Keratinocyte (primary cell): ENCODE data around the gene SMCO4. TPM values are rescaled to one million over a fixed set of nuclear protein-coding genes. Genes with fewer than 3 reads are reported as not detected.

Source experiments
- DNase-seq: peaks from one replicate; pipeline ENCODE4 v3.0.0-alpha.2; 2011; ENCODE audit warnings: low read depth, missing footprints, low spot score
- FAIRE-seq: peaks from 2 replicates; lab custom pipeline; 2011; peaks lifted over from hg19 to GRCh38; lab: Jason Lieb, UNC
- H2AFZ ChIP-seq: 2 replicates; pipeline ENCODE4 v1.6.0; 2012; ENCODE audit warnings: low read length, control low read depth, inconsistent platforms; ENCODE audit not compliant: control insufficient read depth
- H3K27ac ChIP-seq: 2 replicates; pipeline ENCODE4 v1.5.1; 2011; ENCODE audit warnings: low read length; ENCODE audit not compliant: control insufficient read depth, insufficient read depth
- H3K27me3 ChIP-seq: 3 replicates; pipeline ENCODE4 v1.6.0; 2011; ENCODE audit warnings: low read length; ENCODE audit not compliant: control insufficient read depth, insufficient read depth; ENCODE audit errors: extremely low read depth
- H3K36me3 ChIP-seq, 2 experiments: 2 replicates in 1 of 2; 3 replicates in 1 of 2; pipeline ENCODE4 v1.5.1; 2011; ENCODE audit warnings: low read length in 2 of 2, mild to moderate bottlenecking in 1 of 2; ENCODE audit not compliant: control insufficient read depth in 2 of 2, insufficient read depth in 2 of 2; ENCODE audit errors: extremely low read depth in 1 of 2
- H3K4me1 ChIP-seq: 3 replicates; pipeline ENCODE4 v1.5.1; 2011; ENCODE audit warnings: low read length; ENCODE audit not compliant: control insufficient read depth, insufficient read depth; ENCODE audit errors: extremely low read depth
- H3K4me2 ChIP-seq: 3 replicates; pipeline ENCODE4 v1.6.0; 2011; ENCODE audit warnings: low read depth, low read length; ENCODE audit not compliant: control insufficient read depth, insufficient read depth; ENCODE audit errors: extremely low read depth
- H3K4me3 ChIP-seq, 3 experiments: fragments of 200-600 bp in 1 of 3; sonication (generic) in 1 of 3; 2 replicates in 2 of 3; 3 replicates in 1 of 3; pipeline ENCODE4 v1.5.1; 2011 to 2016; ENCODE audit warnings: low read length in 3 of 3, mild to moderate bottlenecking in 3 of 3, control low read depth in 2 of 3, inconsistent platforms in 1 of 3, low read depth in 1 of 3, mixed read lengths in 1 of 3, mixed run types in 1 of 3, moderate library complexity in 1 of 3; ENCODE audit not compliant: control insufficient read depth in 2 of 3, insufficient read depth in 2 of 3; ENCODE audit errors: extremely low read depth in 1 of 3
- H3K79me2 ChIP-seq: 2 replicates; pipeline ENCODE4 v1.6.0; 2012; ENCODE audit warnings: low read length; ENCODE audit not compliant: control insufficient read depth, insufficient read depth
- H3K9ac ChIP-seq: 3 replicates; pipeline ENCODE4 v1.6.0; 2011; ENCODE audit warnings: low read length; ENCODE audit not compliant: control insufficient read depth, insufficient read depth; ENCODE audit errors: extremely low read depth
- H3K9me1 ChIP-seq: 3 replicates; pipeline ENCODE4 v1.6.0; 2011; ENCODE audit warnings: low read length; ENCODE audit not compliant: control insufficient read depth, insufficient read depth; ENCODE audit errors: extremely low read depth
- H3K9me3 ChIP-seq: 2 replicates; pipeline ENCODE4 v1.5.1; 2012; ENCODE audit warnings: low read depth, low read length; ENCODE audit not compliant: control insufficient read depth
- H4K20me1 ChIP-seq: 3 replicates; pipeline ENCODE4 v1.6.0; 2011; ENCODE audit warnings: low read length; ENCODE audit not compliant: control insufficient read depth, insufficient read depth; ENCODE audit errors: extremely low read depth
- CTCF ChIP-seq, 3 experiments: IDR thresholded peaks in 1 of 3; conservative IDR thresholded peaks in 1 of 3; optimal IDR thresholded peaks in 1 of 3; 2 replicates in 2 of 3; 3 replicates in 1 of 3; pipeline versions ENCODE3 to v1.5.1; 2011; ENCODE audit warnings: low read length in 3 of 3, mild to moderate bottlenecking in 3 of 3, moderate library complexity in 2 of 3, control low read depth in 1 of 3, inconsistent platforms in 1 of 3; ENCODE audit not compliant: insufficient read depth in 2 of 3; ENCODE audit errors: extremely low read depth in 1 of 3
- EZH2 ChIP-seq: IDR thresholded peaks from one replicate; pipeline ENCODE4 v1.6.1; 2012; ENCODE audit warnings: inconsistent platforms, mild to moderate bottlenecking, low read length, moderate library complexity
- dilution Hi-C: fragments of 300-500 bp; cut with MboI; formaldehyde crosslinking; loops from one replicate; pipeline ENCODE4 v1.7.0; 2020; ENCODE audit warnings: low sequenced_read_pairs; ENCODE audit not compliant: extremely low pct_ligation_motif_present
- polyA plus RNA-seq, 5 experiments: library from polyadenylated mRNA; depleted of rRNA in 3 of 5; stranded (reverse) in 3 of 5; stranded (forward) in 1 of 5; unstranded in 1 of 5; fragments of >200 nt; gene quantifications; 1 replicate in 1 of 5; 2 replicates in 3 of 5; 3 replicates in 1 of 5; pipeline versions ENCODE4 v1.2.1 to v1.2.3, GENCODE V29; 2011 to 2012; ENCODE audit warnings: missing spikeins in 2 of 5, low read depth in 1 of 5, low replicate concordance in 1 of 5

SMCO4 gene
- polyA plus RNA-seq, 1 donor (not counting 4 experiments of a cell fraction or from before 2014, with no cell fraction given), result 1.5 TPM

- Histone ChIP-seq H3K9me3 (no peaks in the 10 kb centered on the region), H3K27me3 (peaks cover 12% of the 10 kb centered on the region), H3K4me2 (peak overlapping the region; percentile 64), H3K4me1 (peaks cover 17% of the 10 kb centered on the region), H3K79me2 (no peaks in the 10 kb centered on the region), H2AFZ (peak overlapping the region; percentile 64), H3K36me3 (no peaks in the 10 kb centered on the region), H3K9me1 (no peaks in the 10 kb centered on the region), H3K4me3 (peak overlapping the region; percentile 19 to 67 (median 29)), H3K9ac (no peak overlapping the region), H4K20me1 (no peaks in the 10 kb centered on the region), H3K27ac (no peak overlapping the region)
- no peak for DNase-seq
- dilution Hi-C loops, result no loop called here
- no peak for FAIRE-seq
- TF ChIP-seq CTCF (optimal IDR thresholded peaks at IDR 0.05 in 1 of 3, IDR thresholded peaks at IDR 0.05 in 1 of 3, conservative IDR thresholded peaks at IDR 0.05 in 1 of 3; ENCODE audit: extremely low read depth in 1 of 3, insufficient read depth in 2 of 3, low read length in 3 of 3), result no peak
- TF ChIP-seq EZH2, result peak; percentile 41
Observed at GRCh38 chr11:93541884-93542810, 1.0 kb downstream of the SMCO4 start.

- dilution Hi-C loops, result no loop called here
- no peak overlapping the region for H2AFZ ChIP-seq
- no peak for DNase-seq
- H3K79me2 ChIP-seq, result no peaks in the 10 kb centered on the region
- H4K20me1 ChIP-seq, result no peaks in the 10 kb centered on the region
- peaks cover 17% of the 10 kb centered on the region for H3K4me1 ChIP-seq
- FAIRE-seq, result no peak
- H3K4me2 ChIP-seq, result no peak overlapping the region
- no peak overlapping the region for H3K4me3 ChIP-seq
- H3K27ac ChIP-seq, result no peak overlapping the region
- H3K9me1 ChIP-seq, result no peaks in the 10 kb centered on the region
- no peaks in the 10 kb centered on the region for H3K36me3 ChIP-seq
- no peak overlapping the region for H3K9ac ChIP-seq
- peaks cover 3% of the 10 kb centered on the region for H3K27me3 ChIP-seq
- no peak for TF ChIP-seq EZH2
- no peak for TF ChIP-seq CTCF (optimal IDR thresholded peaks at IDR 0.05 in 1 of 3, IDR thresholded peaks at IDR 0.05 in 1 of 3, conservative IDR thresholded peaks at IDR 0.05 in 1 of 3; ENCODE audit: extremely low read depth in 1 of 3, insufficient read depth in 2 of 3, low read length in 3 of 3)
- no peaks in the 10 kb centered on the region for H3K9me3 ChIP-seq
Observed at GRCh38 chr11:93540896-93541553, 2.2 kb downstream of the SMCO4 start.
